GM18868 (cell line): ENCODE measurements around the gene NHEJ1.

Source experiments
- ATAC-seq: cut with Tn5 transposase; IDR thresholded peaks from one replicate; pipeline ENCODE4 v1.9.1; 2021; ENCODE audit warnings: mild to moderate bottlenecking, moderate library complexity; ENCODE audit not compliant: unreplicated experiment

NHEJ1 gene

DNA sequence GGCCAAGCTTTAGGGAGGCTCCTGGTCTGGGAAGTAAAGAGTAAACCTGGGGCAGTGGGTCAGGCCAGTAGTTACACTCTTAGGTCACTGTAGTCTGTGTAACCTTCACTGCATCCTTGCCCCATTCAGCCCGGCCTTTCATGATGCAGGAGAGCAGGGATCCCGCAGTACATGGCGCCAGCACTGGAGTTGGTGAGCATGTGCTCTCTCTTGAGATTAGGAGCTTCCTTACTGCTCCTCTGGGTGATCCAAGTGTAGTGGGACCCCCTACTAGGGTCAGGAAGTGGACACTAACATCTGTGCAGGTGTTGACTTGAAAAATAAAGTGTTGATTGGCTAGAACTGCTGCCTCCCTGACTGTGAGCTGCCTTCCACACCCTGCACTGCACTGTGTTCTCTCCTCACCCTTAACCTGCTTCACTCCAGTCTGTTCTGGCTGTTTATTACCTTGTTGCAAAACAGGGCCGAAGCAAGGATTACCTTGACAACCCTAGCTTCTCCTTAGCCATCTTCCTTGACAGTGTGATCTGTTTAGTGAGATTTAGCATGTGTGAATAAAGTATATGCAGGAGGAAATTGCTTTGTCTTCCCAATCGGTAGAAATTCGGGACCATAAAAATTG is 22.6 kb upstream of the NHEJ1 start:
- ATAC-seq, result no peak

DNA sequence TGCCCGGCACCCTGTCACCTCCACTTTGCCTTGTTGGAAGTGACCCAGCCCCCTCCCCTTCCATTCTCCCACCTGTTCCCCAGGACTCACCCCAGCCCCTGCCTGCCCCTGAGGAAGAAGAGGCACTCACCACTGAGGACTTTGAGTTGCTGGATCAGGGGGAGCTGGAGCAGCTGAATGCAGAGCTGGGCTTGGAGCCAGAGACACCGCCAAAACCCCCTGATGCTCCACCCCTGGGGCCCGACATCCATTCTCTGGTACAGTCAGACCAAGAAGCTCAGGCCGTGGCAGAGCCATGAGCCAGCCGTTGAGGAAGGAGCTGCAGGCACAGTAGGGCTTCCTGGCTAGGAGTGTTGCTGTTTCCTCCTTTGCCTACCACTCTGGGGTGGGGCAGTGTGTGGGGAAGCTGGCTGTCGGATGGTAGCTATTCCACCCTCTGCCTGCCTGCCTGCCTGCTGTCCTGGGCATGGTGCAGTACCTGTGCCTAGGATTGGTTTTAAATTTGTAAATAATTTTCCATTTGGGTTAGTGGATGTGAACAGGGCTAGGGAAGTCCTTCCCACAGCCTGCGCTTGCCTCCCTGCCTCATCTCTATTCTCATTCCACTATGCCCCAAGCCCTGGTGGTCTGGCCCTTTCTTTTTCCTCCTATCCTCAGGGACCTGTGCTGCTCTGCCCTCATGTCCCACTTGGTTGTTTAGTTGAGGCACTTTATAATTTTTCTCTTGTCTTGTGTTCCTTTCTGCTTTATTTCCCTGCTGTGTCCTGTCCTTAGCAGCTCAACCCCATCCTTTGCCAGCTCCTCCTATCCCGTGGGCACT is 21.9 kb upstream of the NHEJ1 start:
- no peak for ATAC-seq

DNA sequence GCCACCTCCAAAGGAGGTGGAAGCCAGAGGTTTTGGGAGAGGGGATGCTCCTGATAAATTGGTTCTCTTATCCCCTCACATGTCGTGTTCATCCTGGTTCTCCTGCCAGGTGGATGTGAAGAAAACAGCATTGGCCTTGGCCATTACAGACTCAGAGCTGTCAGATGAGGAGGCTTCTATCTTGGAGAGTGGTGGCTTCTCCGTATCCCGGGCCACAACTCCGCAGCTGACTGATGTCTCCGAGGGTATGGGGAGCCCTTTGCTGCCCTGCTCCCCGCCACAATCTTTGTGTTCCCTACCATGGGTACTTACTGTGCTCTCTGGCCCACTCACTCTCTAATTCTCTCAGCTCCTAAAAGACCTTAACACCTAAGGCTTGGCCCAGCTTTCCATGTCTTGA is 20.9 kb upstream of the NHEJ1 start:
- no peak for ATAC-seq

DNA sequence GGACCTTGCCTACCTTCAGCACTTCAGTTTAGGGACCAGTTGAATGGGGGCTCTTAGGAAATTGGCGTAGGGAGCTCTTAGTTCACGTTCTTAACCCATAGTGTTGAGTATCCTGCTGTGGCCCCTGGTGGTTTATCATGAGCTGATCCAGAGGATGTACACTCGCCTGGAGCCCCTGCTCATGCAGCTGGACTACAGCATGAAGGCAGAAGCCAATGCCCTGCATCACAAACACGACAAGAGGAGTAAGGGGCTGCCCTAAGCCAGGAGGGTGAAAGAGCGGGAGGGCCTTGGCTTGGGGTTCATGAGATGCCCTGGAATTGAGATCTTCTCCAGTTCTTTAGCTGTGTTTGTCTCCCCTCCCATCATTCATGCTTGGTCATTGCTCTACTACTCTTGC is 20.3 kb upstream of the NHEJ1 start:
- ATAC-seq, result no peak

DNA sequence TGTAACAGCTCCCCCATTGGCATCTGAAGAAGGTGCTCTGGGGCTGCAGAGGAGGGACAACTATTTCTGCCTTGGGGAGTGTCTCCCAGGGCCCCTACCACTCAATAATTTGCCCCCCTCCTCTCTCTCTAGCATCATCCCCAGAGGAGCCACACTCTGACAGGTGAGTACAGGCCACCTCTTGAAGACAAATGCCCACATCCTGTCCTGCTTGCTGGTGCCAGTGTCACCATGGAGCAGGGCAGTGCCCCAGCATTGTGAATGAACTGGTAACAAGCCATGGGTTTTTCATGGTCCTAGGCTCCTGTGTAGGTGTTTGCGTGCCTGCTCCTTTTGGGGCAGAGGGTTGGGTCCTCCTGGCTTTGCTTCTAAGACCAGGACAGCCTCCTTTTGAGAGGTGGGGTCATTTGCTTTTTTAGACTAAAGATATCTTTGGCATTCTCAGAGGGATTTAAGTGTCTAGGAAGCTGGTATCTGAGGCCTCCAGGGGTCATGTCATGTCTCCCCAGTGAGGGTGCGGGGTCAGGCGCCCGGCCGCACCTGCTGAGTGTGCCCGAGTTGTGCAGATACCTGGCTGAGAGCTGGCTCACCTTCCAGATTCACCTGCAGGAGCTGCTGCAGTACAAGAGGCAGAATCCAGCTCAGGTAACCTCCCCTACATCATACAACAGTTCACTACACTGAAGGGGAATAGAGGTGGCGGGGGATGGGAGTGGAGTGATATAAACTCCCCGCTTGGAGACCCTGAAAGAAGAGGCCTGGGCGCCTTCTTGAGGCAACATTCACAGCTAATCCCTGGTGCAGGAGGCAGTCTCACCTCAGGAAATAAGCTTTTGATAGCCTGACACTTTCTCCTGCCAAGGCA is 19.2 kb upstream of the NHEJ1 start:
- no peak for ATAC-seq

DNA sequence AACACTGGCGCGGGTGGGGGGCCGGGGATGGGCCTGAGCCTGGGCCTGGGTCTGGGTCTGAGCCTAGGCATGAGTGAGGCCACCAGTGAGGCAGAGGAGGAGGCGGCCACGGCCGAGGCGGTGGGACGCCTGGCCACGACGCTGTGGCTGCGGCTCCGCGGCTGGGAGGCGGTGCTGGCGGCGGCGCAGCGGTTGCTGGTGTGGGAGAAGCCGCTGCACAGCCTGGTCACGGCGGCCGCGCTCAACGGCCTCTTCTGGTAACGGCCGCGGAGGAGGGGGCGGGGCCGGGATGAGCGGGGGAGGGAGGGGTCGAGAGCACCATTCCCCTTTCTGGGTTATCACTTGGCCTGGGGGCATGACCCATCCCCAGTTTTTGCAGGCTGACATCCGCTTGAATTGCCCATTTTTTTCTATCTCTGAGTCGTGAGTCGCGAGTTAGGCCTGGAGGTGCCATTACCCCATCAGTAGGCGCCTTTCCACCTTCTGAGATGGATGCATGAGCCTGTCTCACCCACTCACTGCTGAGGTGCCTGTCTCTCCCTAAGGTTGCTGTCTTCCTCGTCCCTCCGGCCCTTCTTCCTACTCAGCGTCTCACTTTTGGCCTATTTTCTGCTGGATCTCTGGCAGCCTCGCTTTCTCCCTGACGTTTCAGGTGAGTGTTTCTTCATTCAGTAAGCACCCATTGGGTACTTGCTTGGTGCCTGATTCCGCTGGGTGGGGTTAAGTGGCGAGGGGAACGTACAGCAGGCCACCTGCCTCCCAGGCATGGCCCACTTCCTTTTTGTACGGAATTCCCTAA is 18.0 kb upstream of the NHEJ1 start:
- ATAC-seq, result peak; percentile 13

DNA sequence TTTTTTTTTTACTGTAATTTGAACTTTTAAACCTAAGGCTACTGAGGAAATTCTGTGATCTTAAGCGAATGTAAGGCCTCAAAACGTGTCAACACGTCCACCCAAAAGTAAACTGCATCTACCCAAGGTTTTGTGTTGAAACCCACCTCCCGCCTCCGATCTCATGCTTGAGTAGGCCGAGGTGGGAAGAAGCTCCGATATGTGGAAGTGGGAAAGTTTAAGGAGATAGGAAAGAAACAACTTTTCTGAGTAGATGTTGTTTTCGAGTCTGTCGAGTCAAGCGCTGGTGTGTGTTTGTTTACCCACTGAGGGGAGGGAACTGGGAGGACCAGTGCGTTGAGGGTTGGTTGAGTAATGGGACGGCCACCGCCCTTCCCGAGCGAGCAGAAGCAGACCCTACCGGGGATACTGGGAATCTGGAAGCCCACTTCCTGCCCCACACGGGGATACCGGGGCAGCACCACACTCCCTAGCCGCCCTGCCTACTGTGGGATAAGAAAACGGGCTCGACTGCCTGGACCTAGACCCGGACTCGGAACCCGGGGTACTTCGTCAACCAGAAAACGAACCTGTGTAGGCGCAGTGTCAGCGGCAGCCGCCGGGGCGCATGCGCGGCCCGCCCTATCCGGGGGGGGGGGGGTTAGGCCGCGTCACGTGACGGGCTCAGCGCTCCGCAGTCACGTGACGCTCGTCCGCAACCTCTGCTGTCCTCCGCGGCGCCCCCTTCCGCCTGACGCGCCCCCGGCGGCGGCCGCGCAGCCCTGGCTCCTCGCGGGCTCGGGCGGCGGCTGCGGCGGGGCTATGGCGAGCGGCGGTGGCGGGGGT is 17.1 kb upstream of the NHEJ1 start, which contains the start of gene RETREG2:
Gene RETREG2 (plus strand): TSS at position 724 of the 825 bp plus-strand sequence. CDS start 78 bp downstream, at position 802.
- ATAC-seq, result peak; percentile 45

DNA sequence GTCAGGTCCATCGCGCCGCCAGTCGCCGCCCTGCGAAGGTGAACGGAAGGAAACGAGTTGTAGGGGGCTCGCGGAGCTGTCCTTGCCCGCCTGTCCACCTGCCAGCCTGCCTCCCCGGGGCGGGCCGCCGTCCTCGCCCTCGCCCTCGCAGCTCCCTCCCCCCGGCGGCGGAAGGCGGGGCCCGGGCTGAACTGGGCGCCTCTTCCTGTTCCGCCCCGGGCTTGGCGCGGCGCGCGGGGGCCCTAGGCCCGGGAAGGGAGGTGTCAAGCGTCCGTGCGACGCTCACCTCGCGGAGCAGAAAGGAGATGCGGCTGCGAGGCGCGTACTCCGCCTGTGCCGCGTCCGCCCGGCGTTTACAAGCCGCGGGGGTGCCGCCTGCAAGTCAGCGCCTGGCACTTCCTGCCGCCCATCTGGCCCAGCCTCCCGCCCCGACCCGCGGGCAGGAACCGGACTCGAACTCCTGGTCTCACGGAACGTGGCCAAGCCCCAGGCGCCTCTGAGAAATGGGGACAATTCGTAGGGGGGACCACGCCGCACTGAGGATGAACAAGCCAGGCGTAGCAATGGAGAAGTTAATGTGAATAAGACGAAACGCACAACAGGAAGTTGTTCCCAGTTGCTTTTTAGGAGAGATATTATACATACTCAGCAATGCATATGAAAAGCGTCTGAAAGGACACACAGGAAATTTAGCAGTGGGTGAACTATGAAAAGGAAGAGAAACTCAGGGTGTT is 16.4 kb upstream of the NHEJ1 start, which contains the start of gene CNPPD1:
Gene CNPPD1 (minus strand): TSS at position 108 of the 734 bp plus-strand sequence. CDS start 97 bp downstream, at position 11.
- peak; percentile 69 for ATAC-seq

DNA sequence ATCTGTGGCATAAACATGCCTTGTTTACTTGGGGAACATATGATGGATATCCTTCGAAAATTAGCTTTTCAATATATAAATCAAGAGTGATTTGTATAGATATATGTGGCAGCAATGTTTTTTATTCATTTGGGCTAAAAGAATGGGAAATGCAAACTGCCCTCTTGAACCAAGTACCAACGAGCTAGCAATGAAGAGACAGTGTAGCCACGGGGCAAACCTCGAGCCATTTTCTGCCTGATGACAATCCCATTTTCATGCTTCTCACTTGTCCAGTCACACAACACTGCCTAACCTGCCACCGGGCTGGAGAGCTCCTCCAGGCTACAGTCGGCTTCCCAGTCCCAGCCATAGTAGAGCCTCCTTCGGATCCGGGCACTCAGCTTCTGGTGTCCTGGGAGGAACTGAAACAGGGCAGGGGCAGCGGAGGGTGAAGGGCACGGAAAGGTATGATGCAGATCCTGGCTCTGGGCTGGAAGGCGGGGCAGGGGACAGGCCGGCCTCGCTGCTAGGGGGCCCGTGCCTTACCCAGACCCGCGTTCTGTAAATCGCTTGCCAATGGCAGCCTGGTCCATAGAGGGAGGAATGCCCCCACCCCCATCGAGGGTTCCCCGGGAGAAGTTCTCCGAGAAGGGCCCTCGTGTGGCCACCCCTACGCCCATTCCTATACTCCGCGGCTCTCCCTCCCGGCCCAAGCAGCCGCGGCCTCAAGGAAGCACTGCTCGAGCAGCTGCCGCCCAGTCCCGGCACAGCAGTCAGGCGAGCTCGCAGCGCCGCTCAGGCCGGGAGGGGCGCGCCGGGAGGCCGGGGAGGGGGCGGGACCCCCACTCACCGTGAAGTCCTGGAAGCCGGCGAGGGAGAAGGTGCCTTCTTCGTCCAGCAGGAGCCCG is 15.6 kb upstream of the NHEJ1 start:
- peak; percentile 37 for ATAC-seq

DNA sequence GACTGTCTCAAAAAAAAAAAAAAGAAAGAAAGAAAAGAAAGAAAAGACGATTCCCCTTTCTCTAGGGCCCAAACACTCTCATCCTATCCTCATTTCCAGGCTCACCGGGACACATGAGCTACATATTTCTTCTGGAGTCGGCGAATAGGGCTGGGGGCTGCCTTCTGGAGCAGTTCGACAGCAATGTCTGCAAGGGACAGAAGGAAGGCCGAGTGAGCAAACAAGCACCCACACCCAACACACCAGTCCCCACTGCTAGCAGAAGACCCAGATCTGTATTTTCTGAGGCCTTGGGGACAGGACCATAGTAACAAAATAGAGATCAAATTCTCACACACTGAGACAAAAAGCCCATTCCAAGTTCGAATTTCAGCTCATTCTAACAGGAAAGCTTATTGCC is 14.9 kb upstream of the NHEJ1 start:
- no peak for ATAC-seq

DNA sequence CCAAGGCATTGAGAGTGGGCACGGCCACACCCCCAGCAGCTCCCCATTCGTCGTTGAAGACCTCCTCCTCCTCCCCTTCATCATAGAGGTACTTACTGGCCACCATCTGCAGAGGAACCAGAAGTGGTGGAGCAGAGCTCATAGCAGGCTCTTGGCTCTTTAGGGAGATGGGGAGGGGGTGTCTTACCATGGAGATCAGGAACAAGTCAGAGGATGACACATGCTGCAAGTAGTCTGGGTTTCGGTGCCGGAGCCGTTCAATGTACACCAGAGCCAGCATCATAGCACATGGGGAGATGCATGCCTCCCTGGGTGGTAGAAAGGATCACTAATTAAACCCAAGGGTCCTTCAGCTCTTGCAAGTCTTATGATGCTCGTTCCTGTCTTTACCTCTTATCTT is 14.2 kb upstream of the NHEJ1 start:
- no peak for ATAC-seq

DNA sequence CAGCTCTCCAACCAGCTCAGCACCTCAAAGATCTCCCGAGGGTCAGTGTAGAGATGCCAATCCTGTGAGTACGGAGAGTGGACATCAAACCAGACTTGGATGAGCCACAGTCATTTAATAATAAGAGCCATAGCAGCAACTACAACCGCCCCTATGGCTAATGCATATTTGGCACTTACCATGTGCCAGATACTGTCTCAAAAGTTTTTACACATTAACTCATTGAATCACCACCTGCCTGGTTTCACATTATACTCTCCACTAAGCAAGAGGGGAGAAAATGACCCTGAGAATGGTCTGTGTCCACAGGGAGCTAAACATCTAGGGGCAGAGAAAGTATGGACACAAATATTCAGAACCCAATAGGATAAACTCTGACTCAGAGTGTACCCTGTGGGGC is 13.5 kb upstream of the NHEJ1 start:
- no peak for ATAC-seq

DNA sequence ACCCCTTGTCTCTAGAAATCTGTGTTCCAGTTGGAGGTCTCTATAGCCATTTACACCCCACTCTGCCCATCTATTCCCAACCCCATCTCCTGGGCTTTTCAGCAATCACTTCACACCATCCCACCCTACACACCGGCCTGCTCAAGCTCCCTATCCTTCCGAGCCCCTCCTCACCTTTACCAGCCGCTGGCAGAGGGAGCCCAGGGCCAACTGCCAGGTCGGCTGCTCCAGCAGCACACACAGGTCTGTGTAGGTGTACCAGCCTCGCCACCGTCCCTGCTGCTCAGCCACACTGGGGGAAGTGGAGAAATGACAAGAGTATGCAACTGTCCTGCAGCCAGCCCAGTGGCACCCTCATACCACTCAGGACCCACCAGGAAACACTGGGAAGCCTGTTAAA is 12.6 kb upstream of the NHEJ1 start:
- ATAC-seq, result no peak

DNA sequence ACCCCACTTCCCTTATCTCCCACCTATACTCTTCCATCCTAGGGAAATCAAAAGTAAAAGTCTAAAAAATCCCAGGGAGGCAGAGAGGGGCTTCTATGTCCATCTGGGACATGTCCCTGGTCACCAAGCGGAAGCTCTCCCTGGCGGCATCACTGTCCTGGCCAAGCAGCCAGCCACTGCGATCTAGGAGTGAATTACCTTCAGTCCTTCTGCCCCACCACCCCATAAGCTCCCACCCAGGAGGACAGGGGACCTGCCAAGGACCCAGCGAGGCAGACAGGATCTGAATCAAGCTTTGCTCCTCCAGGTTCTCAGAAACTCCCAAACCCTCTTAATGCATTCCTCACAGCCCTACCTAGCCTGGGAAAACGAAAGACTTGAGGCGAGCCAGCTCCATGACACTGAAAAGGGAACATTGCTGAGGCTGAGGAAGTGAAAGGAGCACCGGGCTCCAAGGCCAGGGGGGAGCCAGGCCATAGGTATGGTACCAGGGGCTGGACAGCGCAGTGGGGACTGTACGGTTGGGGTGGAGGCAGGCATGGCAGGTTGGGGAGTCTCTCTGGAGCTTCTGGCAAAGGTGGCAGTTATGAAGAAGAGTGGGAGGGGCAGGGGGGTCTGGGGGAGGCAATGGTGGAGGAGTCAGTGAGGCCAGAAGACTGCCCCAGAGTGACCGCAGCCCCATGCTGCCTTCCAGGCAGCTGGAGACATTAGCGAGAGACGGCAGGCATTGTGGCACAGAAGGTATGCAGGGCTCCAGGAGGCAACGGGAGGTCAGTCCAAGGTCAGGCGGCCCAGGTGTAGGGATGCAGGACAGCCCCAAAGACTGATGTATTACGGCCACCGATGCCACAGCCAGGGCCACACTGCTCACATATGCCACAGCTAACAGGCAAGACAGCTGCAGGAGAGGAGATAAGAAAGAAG is 11.9 kb upstream of the NHEJ1 start:
- no peak for ATAC-seq

DNA sequence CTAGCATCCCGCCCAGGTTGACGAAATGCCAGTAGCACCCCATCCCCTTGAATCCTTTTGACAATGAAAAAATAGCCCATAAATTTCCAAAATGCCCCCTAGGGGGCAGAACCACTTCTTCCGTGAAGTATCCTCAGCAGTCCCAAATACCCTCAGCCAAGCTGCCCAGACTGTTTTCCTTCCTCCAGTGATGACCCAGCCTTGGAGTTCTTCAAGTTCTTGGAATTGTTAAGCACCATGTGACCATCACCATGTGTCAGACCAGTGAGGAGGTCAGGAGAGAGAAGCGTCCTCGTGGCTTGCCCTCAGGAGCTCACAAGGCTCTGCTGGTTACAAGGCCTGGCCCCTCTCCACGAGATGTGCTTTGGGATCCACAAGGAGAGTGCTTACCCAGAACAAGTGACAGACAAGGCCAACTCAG is 10.6 kb upstream of the NHEJ1 start:
- ATAC-seq, result no peak

DNA sequence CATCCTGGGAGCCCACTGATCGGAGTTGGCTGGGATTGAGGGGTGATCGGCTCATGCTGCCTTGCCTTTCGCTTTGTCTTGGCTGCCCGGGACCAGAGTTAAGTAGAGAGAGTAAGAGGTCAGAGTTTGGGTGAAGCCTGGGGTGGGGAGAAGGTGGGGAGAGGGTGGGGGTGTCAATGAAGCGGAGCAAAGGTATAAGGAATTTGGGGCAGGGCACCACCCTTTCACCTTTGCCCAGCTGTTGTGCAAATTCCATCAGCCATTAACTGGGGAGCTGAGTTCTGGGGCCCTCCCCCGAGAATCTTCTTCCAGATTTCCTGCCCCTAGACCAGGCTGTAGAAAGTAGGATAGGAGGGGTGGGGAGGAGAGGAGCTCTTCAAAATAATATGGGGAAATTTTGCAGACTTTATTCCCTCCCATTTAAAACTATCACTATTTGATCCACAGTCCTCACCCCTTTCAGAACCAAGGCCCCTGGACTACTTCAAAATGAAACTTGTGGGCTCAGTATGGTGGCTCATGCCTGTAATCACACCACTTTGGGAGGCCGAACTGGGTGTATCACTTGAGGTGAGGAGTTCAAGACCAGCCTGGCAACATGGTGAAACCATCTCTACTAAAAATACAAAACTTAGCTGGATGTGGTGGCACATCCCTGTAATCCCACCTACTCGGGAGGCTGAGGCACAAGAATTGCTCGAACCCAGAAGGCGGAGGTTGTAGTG is 9.5 kb upstream of the NHEJ1 start, which contains the start of gene SLC23A3:
Gene SLC23A3 (minus strand): TSS at position 100 of the 725 bp plus-strand sequence. CDS start 45 bp downstream, at position 55.
- ATAC-seq, result no peak
